ENCODE measurements around the gene THTPA. TPM values are rescaled to one million over a fixed set of nuclear protein-coding genes. Genes with fewer than 3 reads are reported as not detected.
"Not testable (repeated sequence)": the region's sequence is repeated elsewhere in the genome, so short reads cannot be mapped to it uniquely, and the experiment has no call there.

The THTPA gene
- total and polyA plus RNA-seq, 2 of the 13 experiments (the other 11 are each of a cell fraction or from before 2014, with no cell fraction given), result 7.4 to 8.7 TPM

DNA sequence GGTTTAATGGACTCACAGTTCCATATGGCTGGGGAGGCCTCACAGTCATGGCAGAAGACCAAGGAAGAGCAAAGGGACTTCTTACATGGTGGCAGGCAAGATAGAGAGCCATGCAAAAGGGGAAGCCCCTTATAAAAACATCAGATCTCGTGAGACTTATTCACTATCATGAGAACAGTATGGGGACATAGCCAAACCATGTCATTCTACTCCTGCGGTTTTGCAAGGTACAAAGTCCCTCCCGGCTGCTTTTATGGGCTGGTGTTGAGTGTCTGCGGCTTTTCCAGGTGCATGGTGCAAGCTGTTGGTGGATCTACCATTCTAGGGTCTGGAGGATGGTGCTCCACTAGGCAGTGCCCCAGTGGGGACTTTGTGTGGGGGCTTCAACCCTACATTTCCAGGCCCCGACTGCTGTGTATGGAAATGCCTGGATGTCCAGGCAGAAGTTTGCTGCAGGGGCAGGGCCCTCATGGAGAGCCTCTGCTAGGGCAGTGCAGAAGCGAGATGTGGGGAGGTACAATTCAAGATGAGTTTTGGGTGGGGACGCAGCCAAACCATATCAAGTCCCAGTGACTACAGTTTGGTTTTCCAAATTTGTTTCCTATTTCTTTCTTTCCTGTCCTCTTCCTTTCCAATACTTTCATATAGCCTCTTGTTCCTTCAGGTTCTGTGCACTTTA lies 53.5 kb downstream of the THTPA start (continued):
- TF ChIP-seq, protein P1, sequence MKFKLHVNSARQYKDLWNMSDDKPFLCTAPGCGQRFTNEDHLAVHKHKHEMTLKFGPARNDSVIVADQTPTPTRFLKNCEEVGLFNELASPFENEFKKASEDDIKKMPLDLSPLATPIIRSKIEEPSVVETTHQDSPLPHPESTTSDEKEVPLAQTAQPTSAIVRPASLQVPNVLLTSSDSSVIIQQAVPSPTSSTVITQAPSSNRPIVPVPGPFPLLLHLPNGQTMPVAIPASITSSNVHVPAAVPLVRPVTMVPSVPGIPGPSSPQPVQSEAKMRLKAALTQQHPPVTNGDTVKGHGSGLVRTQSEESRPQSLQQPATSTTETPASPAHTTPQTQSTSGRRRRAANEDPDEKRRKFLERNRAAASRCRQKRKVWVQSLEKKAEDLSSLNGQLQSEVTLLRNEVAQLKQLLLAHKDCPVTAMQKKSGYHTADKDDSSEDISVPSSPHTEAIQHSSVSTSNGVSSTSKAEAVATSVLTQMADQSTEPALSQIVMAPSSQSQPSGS (CRISPR knock-in tag; IDR thresholded peaks at IDR 0.05), result peak; percentile 80
- TF ChIP-seq WIZ (CRISPR knock-in tag; IDR thresholded peaks at IDR 0.05), result peak; percentile 38; the same call in 1 of the 2 replicates
- TF ChIP-seq ZNF703 (CRISPR knock-in tag; IDR thresholded peaks at IDR 0.05; ENCODE audit: borderline replicate concordance), result 0 out of 2 replicates have a peak, but pooled peaks have one; percentile 50
- peak; percentile 88 for TF ChIP-seq NCOR1 (IDR thresholded peaks at IDR 0.05; ENCODE audit: borderline replicate concordance, low read length)
- peak; percentile 81; the same call in 1 of the 2 replicates for TF ChIP-seq GZF1 (CRISPR knock-in tag; IDR thresholded peaks at IDR 0.05)
- TF ChIP-seq, protein P2, sequence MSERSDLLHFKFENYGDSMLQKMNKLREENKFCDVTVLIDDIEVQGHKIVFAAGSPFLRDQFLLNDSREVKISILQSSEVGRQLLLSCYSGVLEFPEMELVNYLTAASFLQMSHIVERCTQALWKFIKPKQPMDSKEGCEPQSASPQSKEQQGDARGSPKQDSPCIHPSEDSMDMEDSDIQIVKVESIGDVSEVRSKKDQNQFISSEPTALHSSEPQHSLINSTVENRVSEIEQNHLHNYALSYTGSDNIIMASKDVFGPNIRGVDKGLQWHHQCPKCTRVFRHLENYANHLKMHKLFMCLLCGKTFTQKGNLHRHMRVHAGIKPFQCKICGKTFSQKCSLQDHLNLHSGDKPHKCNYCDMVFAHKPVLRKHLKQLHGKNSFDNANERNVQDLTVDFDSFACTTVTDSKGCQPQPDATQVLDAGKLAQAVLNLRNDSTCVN (CRISPR knock-in tag; IDR thresholded peaks at IDR 0.05; ENCODE audit: borderline replicate concordance), result peak; percentile 75; the same call in 1 of the 2 replicates
- TF ChIP-seq HIVEP1 (CRISPR knock-in tag; IDR thresholded peaks at IDR 0.05), result peak; percentile 92
- TF ChIP-seq, protein P3, sequence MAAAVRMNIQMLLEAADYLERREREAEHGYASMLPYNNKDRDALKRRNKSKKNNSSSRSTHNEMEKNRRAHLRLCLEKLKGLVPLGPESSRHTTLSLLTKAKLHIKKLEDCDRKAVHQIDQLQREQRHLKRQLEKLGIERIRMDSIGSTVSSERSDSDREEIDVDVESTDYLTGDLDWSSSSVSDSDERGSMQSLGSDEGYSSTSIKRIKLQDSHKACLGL (CRISPR knock-in tag; IDR thresholded peaks at IDR 0.05), result peak; percentile 62; the same call in 1 of the 2 replicates
- TF ChIP-seq, protein P4, sequence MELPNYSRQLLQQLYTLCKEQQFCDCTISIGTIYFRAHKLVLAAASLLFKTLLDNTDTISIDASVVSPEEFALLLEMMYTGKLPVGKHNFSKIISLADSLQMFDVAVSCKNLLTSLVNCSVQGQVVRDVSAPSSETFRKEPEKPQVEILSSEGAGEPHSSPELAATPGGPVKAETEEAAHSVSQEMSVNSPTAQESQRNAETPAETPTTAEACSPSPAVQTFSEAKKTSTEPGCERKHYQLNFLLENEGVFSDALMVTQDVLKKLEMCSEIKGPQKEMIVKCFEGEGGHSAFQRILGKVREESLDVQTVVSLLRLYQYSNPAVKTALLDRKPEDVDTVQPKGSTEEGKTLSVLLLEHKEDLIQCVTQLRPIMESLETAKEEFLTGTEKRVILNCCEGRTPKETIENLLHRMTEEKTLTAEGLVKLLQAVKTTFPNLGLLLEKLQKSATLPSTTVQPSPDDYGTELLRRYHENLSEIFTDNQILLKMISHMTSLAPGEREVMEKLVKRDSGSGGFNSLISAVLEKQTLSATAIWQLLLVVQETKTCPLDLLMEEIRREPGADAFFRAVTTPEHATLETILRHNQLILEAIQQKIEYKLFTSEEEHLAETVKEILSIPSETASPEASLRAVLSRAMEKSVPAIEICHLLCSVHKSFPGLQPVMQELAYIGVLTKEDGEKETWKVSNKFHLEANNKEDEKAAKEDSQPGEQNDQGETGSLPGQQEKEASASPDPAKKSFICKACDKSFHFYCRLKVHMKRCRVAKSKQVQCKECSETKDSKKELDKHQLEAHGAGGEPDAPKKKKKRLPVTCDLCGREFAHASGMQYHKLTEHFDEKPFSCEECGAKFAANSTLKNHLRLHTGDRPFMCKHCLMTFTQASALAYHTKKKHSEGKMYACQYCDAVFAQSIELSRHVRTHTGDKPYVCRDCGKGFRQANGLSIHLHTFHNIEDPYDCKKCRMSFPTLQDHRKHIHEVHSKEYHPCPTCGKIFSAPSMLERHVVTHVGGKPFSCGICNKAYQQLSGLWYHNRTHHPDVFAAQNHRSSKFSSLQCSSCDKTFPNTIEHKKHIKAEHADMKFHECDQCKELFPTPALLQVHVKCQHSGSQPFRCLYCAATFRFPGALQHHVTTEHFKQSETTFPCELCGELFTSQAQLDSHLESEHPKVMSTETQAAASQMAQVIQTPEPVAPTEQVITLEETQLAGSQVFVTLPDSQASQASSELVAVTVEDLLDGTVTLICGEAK (IDR thresholded peaks at IDR 0.05), result not testable (repeated sequence)
- TF ChIP-seq, protein P4 (CRISPR knock-in tag; IDR thresholded peaks at IDR 0.05), result peak; percentile 46; the same call in 1 of the 2 replicates
- TF ChIP-seq, protein P5, sequence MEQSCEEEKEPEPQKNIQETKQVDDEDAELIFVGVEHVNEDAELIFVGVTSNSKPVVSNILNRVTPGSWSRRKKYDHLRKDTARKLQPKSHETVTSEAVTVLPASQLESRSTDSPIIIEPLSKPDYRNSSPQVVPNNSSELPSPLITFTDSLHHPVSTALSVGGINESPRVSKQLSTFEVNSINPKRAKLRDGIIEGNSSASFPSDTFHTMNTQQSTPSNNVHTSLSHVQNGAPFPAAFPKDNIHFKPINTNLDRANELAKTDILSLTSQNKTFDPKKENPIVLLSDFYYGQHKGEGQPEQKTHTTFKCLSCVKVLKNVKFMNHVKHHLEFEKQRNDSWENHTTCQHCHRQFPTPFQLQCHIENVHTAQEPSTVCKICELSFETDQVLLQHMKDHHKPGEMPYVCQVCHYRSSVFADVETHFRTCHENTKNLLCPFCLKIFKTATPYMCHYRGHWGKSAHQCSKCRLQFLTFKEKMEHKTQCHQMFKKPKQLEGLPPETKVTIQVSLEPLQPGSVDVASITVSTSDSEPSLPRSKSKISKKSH (CRISPR knock-in tag; IDR thresholded peaks at IDR 0.05; ENCODE audit: borderline replicate concordance), result peak; percentile 91
- TF ChIP-seq ZNF3 (CRISPR knock-in tag; IDR thresholded peaks at IDR 0.05), result peak; percentile 9; the same call in 1 of the 2 replicates

All from HepG2 (cell line).